K562 (cell line): ENCODE results near the gene CHMP3. TPM values are rescaled to one million over a fixed set of nuclear protein-coding genes. Genes with fewer than 3 reads are reported as not detected.

ENCODE experiments used
- ATAC-seq: fragments of 200-7000 bp; cut with Tn5 transposase; 3 replicates; pipeline ENCODE4 v1.9.1; 2020; ENCODE audit warnings: moderate library complexity
- BruUV-seq: library from RNA; stranded (reverse); fragments of 400-500 nt; replicated peaks from 2 replicates; lab custom pipeline; 2021; lab: Mats Ljungman, UMichigan
- CTCF ChIA-PET: fragments of 300-600 bp; formaldehyde crosslinking; extraction: SDS; loops from one replicate; lab custom pipeline; 2021; ENCODE audit warnings: low intra/inter-chr PET ratio; lab: Yijun Ruan, JAX
- POLR2A ChIA-PET: fragments of 300-600, 350-650 bp; sonication (Branson Sonifier 250); formaldehyde crosslinking; extraction: SDS; loops from one replicate; lab custom pipeline; 2021; ENCODE audit warnings: antibody characterized with exemption, inconsistent platforms; lab: Yijun Ruan, JAX
- DNase-seq, 4 experiments: peaks; one replicate each; pipeline versions ENCODE4 v3.0.0 to v3.0.0-alpha.2; 2011 to 2018; ENCODE audit warnings: low spot score in 3 of 4, mixed read lengths in 3 of 4; ENCODE audit errors: extremely low read depth in 1 of 4
- FAIRE-seq: peaks from 2 replicates; lab custom pipeline; 2011; peaks lifted over from hg19 to GRCh38; lab: Jason Lieb, UNC
- H2AFZ ChIP-seq: 2 replicates; pipeline ENCODE4 v1.6.0; 2011; ENCODE audit warnings: low read depth, low read length, control low read depth, inconsistent platforms
- H3K27ac ChIP-seq: fragments of 200-600 bp; 3 replicates; pipeline ENCODE4 v1.8.0; 2011; ENCODE audit warnings: low read depth, mild to moderate bottlenecking, control low read depth, inconsistent platforms, low read length, moderate library complexity, mixed read lengths; ENCODE audit errors: extremely low read depth
- H3K27me3 ChIP-seq, 2 experiments: fragments of 300-600 bp in 1 of 2; 2 replicates in 1 of 2; 3 replicates in 1 of 2; pipeline versions ENCODE4 v1.6.0 to v1.8.0; 2011; ENCODE audit warnings: inconsistent platforms in 2 of 2, low read length in 2 of 2, mild to moderate bottlenecking in 1 of 2, mixed read lengths in 1 of 2, moderate library complexity in 1 of 2; ENCODE audit not compliant: control insufficient read depth in 2 of 2, insufficient read depth in 2 of 2
- H3K36me3 ChIP-seq: fragments of 300-600 bp; 3 replicates; pipeline ENCODE4 v1.8.0; 2011; ENCODE audit warnings: mild to moderate bottlenecking, low read length, inconsistent platforms; ENCODE audit not compliant: control insufficient read depth, insufficient read depth
- H3K4me1 ChIP-seq, 2 experiments: fragments of 200-600 bp in 1 of 2; replicated peaks in 1 of 2; 2 replicates in 1 of 2; 3 replicates in 1 of 2; pipeline versions ENCODE4 v1.5.1 to v1.8.0; 2011; ENCODE audit warnings: inconsistent platforms in 2 of 2, low read length in 2 of 2, mild to moderate bottlenecking in 1 of 2, mixed read lengths in 1 of 2, moderate library complexity in 1 of 2; ENCODE audit not compliant: control insufficient read depth in 2 of 2, insufficient read depth in 2 of 2
- H3K4me2 ChIP-seq: 2 replicates; pipeline ENCODE4 v1.6.1; 2011; ENCODE audit warnings: low read length, control low read depth, inconsistent platforms, mixed read lengths; ENCODE audit not compliant: insufficient read depth
- H3K4me3 ChIP-seq: fragments of 200-600 bp; sonication (generic), shearing (Covaris generic); 2 replicates; pipeline ENCODE4 v1.5.1; 2016; ENCODE audit warnings: control low read depth, inconsistent platforms
- H3K79me2 ChIP-seq: fragments of 200-600 bp; 3 replicates; pipeline ENCODE4 v1.8.0; 2011; ENCODE audit warnings: low read length, inconsistent platforms; ENCODE audit not compliant: control insufficient read depth, insufficient read depth
- H3K9ac ChIP-seq, 2 experiments: 2 replicates each; pipeline versions ENCODE4 v1.6.0 to v1.6.1; 2011; ENCODE audit warnings: low read depth in 2 of 2, low read length in 2 of 2, control low read depth in 1 of 2, inconsistent platforms in 1 of 2, mild to moderate bottlenecking in 1 of 2, mixed read lengths in 1 of 2; ENCODE audit not compliant: insufficient read depth in 1 of 2
- H3K9me1 ChIP-seq: one replicate; pipeline ENCODE4 v1.6.0; 2011; ENCODE audit warnings: inconsistent platforms, mild to moderate bottlenecking, low read length, moderate library complexity; ENCODE audit not compliant: control insufficient read depth, insufficient read depth
- H3K9me3 ChIP-seq: replicated peaks from 2 replicates; pipeline ENCODE4 v1.5.1; 2011; ENCODE audit warnings: low read depth, low read length, inconsistent platforms; ENCODE audit not compliant: control insufficient read depth, insufficient read depth
- H4K20me1 ChIP-seq: replicated peaks from 2 replicates; pipeline ENCODE4 v1.6.1; 2011; ENCODE audit warnings: low read length, inconsistent platforms, mixed read lengths; ENCODE audit not compliant: control insufficient read depth, insufficient read depth
- PHF8 ChIP-seq: fragments of 200-600 bp; sonication (generic); IDR thresholded peaks from 2 replicates; pipeline ENCODE4 v1.6.1; 2012; ENCODE audit warnings: mixed run types, mild to moderate bottlenecking, inconsistent platforms, low read length, moderate library complexity, borderline replicate concordance
- ZNF280A ChIP-seq: fragments of 450-650 bp; IDR thresholded peaks from 2 replicates; pipeline ENCODE4 v1.6.1; 2018; ENCODE audit warnings: mild to moderate bottlenecking, low read depth; ENCODE audit not compliant: partially characterized antibody
- ZNF316 ChIP-seq: fragments of 450-650 bp; IDR thresholded peaks from 2 replicates; pipeline ENCODE4 v1.6.1; 2016
- WGBS: fragments of 100-300 bp; shearing (Covaris generic); methylation state at CpG from one replicate; pipeline ENCODE4 v1.1.6; 2016; ENCODE audit warnings: low coverage, mixed read lengths; ENCODE audit not compliant: insufficient coverage; ENCODE audit errors: missing lambda C conversion rate; 5-methylcytosine and 5-hydroxymethylcytosine counted together
- in situ Hi-C: fragments of 300-500 bp; cut with MboI; formaldehyde crosslinking; loops from 4 replicates; pipeline ENCODE4 v1.15.0; 2018; ENCODE audit warnings: inconsistent platforms, mixed read lengths
- intact Hi-C: fragments of 100-400 bp; cut with micrococcal nuclease; formaldehyde crosslinking; loops from 2 replicates; pipeline ENCODE4 v1.14.2; 2022
- polyA plus RNA-seq, 8 experiments: library from polyadenylated mRNA; depleted of rRNA in 4 of 8; stranded (reverse) in 5 of 8; unstranded in 3 of 8; fragments of >200 nt; fragmentation: Nextera tagmentation in 2 of 8; fragmentation: Illumina TruSeq in 1 of 8; extraction: Ambion mirVana in 2 of 8; extraction: Trizol in 1 of 8; gene quantifications; 2 replicates each; pipeline versions ENCODE4 v1.2.1 to v1.2.3, GENCODE V29; 2011 to 2014; ENCODE audit warnings: inconsistent platforms in 1 of 8, missing spikeins in 1 of 8
- total RNA-seq, 7 experiments: library from RNA; depleted of rRNA in 6 of 7; stranded (reverse); fragments of >200 nt in 6 of 7; fragmentation: Illumina TruSeq in 2 of 7; extraction: Trizol in 2 of 7; gene quantifications; 2 replicates each; pipeline versions ENCODE4 v1.2.1 to v1.2.3, GENCODE V29; 2011 to 2021; ENCODE audit warnings: low replicate concordance in 1 of 7
- TF ChIP-seq, protein P1 (sequence below): fragments of 450-650 bp; IDR thresholded peaks from 2 replicates; pipeline ENCODE4 v1.7.0; 2016; ENCODE audit warnings: borderline replicate concordance
- TF ChIP-seq, protein P2 (sequence below): fragments of 250-450 bp; sonication (Bioruptor Pico); IDR thresholded peaks from 2 replicates; pipeline ENCODE4 v1.8.0; 2022; ENCODE audit warnings: inconsistent platforms, mild to moderate bottlenecking, moderate library complexity, borderline replicate concordance
- TF ChIP-seq, protein P3 (sequence below): fragments of 450-650 bp; IDR thresholded peaks from 2 replicates; pipeline ENCODE4 v1.6.1; 2016; ENCODE audit warnings: borderline replicate concordance

CHMP3 gene
- total and polyA plus RNA-seq, 9 of the 15 experiments (the other 6 are each of a cell fraction or from before 2014, with no cell fraction given): 20.6 to 52.5 (median 31.7) TPM

DNA sequence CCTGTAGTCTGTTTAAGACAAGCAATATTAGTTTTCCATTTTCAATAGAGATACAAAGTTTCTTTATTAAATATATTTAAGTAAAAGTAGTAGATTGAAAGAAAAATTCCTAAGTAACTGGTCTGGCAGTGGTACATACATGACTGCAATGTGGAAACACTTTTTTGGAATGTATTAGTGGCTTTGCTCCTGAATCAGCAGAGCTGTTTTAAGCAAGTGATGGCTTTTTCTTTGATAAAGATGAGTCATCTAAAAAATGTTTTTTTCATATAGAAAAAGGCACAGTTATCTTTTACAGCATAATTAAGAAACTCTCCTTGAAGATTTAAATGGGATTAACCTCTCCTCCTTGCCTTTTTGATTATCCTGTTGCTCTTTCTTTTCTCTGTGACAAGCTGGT, 87.2 kb downstream of the CHMP3 start:
- intact Hi-C loops (no loop called here), in situ Hi-C loops (no loop called here)
- POLR2A ChIA-PET: interaction anchor here (1.2 to 3.0 kb wide), 2 partner anchors 10 to 16 kb away, joined by 4 to 8 read pairs; no protein-coding TSS in a partner anchor
- CTCF ChIA-PET: no interaction called here
- no peaks in the 10 kb centered on the region for H3K9me1 ChIP-seq
- H3K4me2 ChIP-seq: no peak overlapping the region
- no peaks in the 10 kb centered on the region for H3K4me1 ChIP-seq
- no peak overlapping the region for H3K9ac ChIP-seq
- peaks cover 92% of the 10 kb centered on the region for H3K36me3 ChIP-seq
- H4K20me1 ChIP-seq: peaks cover 4% of the 10 kb centered on the region; the same call in 1 of the 2 replicates
- TF ChIP-seq, protein P1, sequence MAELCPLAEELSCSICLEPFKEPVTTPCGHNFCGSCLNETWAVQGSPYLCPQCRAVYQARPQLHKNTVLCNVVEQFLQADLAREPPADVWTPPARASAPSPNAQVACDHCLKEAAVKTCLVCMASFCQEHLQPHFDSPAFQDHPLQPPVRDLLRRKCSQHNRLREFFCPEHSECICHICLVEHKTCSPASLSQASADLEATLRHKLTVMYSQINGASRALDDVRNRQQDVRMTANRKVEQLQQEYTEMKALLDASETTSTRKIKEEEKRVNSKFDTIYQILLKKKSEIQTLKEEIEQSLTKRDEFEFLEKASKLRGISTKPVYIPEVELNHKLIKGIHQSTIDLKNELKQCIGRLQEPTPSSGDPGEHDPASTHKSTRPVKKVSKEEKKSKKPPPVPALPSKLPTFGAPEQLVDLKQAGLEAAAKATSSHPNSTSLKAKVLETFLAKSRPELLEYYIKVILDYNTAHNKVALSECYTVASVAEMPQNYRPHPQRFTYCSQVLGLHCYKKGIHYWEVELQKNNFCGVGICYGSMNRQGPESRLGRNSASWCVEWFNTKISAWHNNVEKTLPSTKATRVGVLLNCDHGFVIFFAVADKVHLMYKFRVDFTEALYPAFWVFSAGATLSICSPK: no peak
- 0 out of 2 replicates have a peak, but pooled peaks have one; percentile 21 for TF ChIP-seq ZNF316
- no peaks in the 10 kb centered on the region for H3K27me3 ChIP-seq
- no TSS peak for BruUV-seq
- FAIRE-seq (no peak), DNase-seq (no peak), ATAC-seq (no peak)
- H3K27ac ChIP-seq: no peak overlapping the region
- H3K79me2 ChIP-seq: no peaks in the 10 kb centered on the region
- no peak overlapping the region for H2AFZ ChIP-seq
- no peaks in the 10 kb centered on the region for H3K9me3 ChIP-seq
- no peak overlapping the region for H3K4me3 ChIP-seq

- Histone ChIP-seq H4K20me1 (no peaks in the 10 kb centered on the region), H3K4me1 (no peaks in the 10 kb centered on the region), H3K79me2 (0 out of 3 replicates have a peak, but pooled peaks cover 3% of the 10 kb centered on the region), H2AFZ (no peak overlapping the region), H3K36me3 (peaks cover 92% of the 10 kb centered on the region), H3K4me3 (no peak overlapping the region), H3K9ac (no peak overlapping the region), H3K27me3 (no peaks in the 10 kb centered on the region), H3K4me2 (no peak overlapping the region), H3K9me3 (no peaks in the 10 kb centered on the region), H3K27ac (no peak overlapping the region), H3K9me1 (no peaks in the 10 kb centered on the region)
- 75% methylated on average over 6 of the region's 6 CpGs for WGBS
- FAIRE-seq (no peak), DNase-seq (no peak), ATAC-seq (no peak)
- ChIA-PET CTCF (no interaction called here), POLR2A (interaction anchor here (1.0 kb wide), 1 partner anchor 12 kb away, joined by 3 read pairs; no protein-coding TSS in a partner anchor)
- intact Hi-C loops: no loop called here
- no TSS peak for BruUV-seq
- in situ Hi-C loops: no loop called here
- TF ChIP-seq, protein P2, sequence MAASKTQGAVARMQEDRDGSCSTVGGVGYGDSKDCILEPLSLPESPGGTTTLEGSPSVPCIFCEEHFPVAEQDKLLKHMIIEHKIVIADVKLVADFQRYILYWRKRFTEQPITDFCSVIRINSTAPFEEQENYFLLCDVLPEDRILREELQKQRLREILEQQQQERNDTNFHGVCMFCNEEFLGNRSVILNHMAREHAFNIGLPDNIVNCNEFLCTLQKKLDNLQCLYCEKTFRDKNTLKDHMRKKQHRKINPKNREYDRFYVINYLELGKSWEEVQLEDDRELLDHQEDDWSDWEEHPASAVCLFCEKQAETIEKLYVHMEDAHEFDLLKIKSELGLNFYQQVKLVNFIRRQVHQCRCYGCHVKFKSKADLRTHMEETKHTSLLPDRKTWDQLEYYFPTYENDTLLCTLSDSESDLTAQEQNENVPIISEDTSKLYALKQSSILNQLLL: peak; percentile 70; the same call in 1 of the 2 replicates
- TF ChIP-seq, protein P3, sequence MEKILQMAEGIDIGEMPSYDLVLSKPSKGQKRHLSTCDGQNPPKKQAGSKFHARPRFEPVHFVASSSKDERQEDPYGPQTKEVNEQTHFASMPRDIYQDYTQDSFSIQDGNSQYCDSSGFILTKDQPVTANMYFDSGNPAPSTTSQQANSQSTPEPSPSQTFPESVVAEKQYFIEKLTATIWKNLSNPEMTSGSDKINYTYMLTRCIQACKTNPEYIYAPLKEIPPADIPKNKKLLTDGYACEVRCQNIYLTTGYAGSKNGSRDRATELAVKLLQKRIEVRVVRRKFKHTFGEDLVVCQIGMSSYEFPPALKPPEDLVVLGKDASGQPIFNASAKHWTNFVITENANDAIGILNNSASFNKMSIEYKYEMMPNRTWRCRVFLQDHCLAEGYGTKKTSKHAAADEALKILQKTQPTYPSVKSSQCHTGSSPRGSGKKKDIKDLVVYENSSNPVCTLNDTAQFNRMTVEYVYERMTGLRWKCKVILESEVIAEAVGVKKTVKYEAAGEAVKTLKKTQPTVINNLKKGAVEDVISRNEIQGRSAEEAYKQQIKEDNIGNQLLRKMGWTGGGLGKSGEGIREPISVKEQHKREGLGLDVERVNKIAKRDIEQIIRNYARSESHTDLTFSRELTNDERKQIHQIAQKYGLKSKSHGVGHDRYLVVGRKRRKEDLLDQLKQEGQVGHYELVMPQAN: no peak
- no peak for TF ChIP-seq ZNF280A
- TF ChIP-seq PHF8: no peak
Measured at GRCh38 chr2:86471637-86472036, 91.6 kb downstream of the CHMP3 start.
